GM18519 (cell line): Measurements from ENCODE around the gene APBA1.

Experiments used
- ATAC-seq: cut with Tn5 transposase; IDR thresholded peaks from one replicate; pipeline ENCODE4 v1.9.1; 2021; ENCODE audit warnings: mild to moderate bottlenecking, moderate library complexity; ENCODE audit not compliant: unreplicated experiment, low FRiP score

The APBA1 gene

DNA sequence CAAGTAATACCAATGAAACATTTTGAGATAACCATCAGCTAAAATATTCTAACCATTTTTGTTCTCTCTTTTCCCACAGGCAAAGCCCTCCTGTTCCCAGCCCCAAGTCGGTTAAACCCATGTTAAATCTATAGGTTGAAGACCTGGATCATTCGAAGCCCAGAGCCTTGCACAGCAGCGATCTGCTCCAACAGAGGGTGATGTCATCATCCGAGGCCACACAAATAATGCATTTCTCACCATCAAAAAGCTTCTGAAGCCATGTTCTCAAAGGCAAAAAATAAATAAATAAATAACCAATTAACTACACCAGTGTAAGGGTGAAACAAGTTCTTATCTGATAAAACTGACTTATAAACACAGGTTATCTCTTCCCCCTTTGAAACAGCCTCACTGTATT is 178.0 kb downstream of the APBA1 start:
- ATAC-seq: no peak

- no peak for ATAC-seq
Observed at GRCh38 chr9:69486498-69486897, 185.7 kb downstream of the APBA1 start.

DNA sequence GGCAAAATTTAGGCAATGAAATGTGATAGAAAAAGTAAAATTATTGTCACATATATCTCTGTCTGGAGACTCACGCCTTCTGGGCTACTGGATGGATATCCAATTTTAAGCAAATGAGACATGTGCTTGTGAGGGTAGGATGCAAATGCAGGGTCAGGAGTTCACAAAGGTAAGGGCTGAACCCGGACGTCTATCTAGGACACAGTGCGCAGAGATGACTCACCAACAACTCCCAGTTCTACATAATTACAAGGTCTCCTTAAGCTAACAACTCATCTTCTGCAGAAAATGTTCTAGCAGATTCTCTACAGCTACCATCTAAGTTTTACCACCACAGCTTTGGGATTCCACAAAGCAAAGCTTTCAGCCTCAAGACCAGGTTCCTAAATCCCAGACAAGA is 186.7 kb downstream of the APBA1 start:
- ATAC-seq: no peak

- no peak for ATAC-seq
Observed at GRCh38 chr9:69483886-69484422, 188.2 kb downstream of the APBA1 start.

DNA sequence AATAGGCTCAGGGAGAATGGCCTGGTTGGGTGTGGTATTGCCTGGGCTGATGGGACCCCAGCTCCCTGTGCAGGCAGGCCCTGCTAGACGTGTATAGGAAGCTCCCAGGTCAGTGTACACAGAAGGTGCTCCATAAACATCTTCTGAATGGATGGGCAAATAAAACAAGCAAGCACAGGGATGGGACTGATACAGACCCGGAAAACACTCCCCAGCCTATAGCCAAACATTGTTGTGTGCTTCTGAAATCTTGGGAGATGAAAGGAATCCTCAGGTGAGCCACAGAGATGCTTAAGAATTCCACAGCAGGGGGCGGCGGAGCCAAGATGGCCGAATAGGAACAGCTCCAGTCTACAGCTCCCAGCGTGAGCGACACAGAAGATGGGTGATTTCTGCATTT is 195.4 kb downstream of the APBA1 start:
- ATAC-seq: no peak

GRCh38 chr9:69476016-69476415 is 196.2 kb downstream of the APBA1 start:
- no peak for ATAC-seq

DNA sequence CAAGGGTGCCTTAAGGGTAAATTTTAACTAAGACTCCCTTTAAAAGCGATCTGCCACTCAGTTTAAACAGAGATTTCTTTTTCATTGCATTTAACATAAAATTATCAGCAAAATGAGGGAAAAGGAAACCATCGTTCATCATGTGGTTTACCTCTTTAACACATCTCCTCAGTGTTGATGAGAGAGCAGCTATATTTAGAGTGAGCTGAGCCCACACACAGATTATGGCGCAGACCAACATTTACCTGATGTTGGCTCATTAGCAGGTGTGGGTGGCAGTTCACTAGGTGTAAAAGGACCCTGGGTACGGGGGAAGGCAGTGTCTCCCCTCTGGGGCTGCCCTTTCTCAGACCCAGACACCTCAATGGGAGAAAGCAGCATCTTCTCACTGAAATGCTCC is 197.3 kb downstream of the APBA1 start:
- no peak for ATAC-seq

- no peak for ATAC-seq
Observed at GRCh38 chr9:69472101-69472620, 200.0 kb downstream of the APBA1 start.

DNA sequence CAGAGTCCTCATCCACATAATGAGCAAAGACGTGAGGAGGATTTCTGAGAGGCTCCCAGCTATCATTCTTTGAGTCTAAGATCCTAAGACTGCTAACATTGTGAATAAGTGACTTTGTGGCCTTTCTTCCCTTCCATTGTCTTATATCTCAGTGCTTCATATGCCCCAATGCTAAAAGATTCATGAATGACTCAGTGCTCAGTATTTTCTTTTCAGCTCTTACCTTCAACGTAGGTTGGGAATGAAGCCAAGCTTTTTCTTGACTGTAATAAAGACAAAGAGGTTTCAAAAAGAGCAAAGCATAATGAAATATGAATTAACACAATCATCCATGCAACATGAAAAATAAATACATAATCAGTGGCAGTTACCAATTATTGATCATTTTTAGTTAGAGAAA is 200.7 kb downstream of the APBA1 start:
- no peak for ATAC-seq

- no peak for ATAC-seq
Observed at GRCh38 chr9:69470186-69470977, 201.8 kb downstream of the APBA1 start.

GRCh38 chr9:69469136-69469535 is 203.0 kb downstream of the APBA1 start:
- ATAC-seq: no peak

GRCh38 chr9:69468380-69468779 is 203.8 kb downstream of the APBA1 start:
- no peak for ATAC-seq

- no peak for ATAC-seq
Observed at GRCh38 chr9:69466151-69466550, 206.0 kb downstream of the APBA1 start.

GRCh38 chr9:69465473-69465872 is 206.7 kb downstream of the APBA1 start:
- no peak for ATAC-seq

DNA sequence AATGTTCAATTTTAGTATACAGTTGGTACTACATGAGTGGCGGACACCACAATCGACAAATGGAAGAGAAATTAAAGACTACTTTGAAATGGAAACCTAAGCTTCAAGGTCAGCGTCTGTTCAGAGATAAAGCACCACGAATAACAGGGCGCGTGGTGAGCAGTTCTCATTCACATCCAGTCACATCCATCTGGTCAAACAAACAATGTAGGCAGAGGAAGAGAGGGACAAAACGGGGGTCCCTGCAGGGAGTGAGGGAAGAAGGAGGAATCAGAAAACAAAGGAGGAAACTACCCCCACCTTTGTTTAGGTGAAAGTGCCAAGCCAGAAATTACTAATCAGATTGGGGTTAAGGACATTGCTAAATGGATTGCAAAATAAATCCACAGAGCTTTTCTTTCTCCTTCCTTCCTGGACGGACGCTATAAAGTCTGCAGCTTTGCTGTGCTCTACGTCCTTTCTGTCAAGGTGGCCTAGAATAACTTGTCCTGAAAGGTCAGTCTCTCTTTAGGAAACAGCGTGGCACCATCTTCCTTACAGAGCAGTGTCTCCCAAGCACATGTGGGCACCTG is 208.6 kb downstream of the APBA1 start:
- ATAC-seq: no peak

DNA sequence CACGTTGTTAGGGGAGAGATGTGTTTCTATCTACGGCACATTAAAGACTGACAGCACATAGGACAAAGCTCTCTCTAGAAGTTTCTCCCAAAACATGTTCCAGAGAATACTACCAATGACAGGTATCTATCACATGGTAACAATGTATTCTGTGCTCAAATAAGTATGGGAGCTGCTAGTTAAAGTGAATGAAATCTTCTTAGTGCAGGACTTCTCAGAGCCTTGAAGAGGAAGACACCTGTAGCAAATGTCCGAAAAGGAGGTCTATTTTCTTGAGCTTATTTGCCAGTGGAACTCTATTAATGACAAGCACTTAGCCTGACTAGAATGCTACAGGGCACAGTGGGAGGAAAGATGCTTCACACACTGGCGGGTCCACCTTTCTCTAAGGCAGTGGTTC is 209.8 kb downstream of the APBA1 start:
- ATAC-seq: no peak

GRCh38 chr9:69461103-69461887 is 210.9 kb downstream of the APBA1 start:
- ATAC-seq: no peak

- no peak for ATAC-seq
Observed at GRCh38 chr9:69460012-69460411, 212.2 kb downstream of the APBA1 start.

DNA sequence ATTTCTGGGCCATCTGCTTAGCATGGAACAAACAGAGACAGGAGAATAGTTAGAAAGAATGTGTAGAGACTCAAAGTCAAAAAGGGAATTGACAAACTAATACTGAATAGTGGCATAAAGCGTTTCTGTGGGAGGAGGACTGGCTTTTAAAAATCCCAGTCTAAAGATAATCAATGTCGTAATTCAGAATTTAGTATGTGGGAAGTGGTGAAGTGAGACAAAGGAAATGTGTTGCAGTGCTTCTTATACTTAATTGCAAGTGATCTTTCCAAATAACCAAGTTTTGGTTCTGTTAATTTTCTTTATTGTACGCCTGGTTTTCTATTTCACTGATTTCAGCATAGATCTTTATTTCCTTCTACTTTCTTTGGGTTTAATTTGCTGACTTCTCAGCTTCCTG is 214.0 kb downstream of the APBA1 start:
- ATAC-seq: no peak

- ATAC-seq: no peak
Observed at GRCh38 chr9:69456201-69456600, 216.0 kb downstream of the APBA1 start.

GRCh38 chr9:69455311-69455710 is 216.9 kb downstream of the APBA1 start:
- no peak for ATAC-seq
